Rectal smooth muscle tissue (tissue), 1 donor: ENCODE data around the gene TBX2.
"Not testable (repeated sequence)": the region's sequence is repeated elsewhere in the genome, so short reads cannot be mapped to it uniquely, and the experiment has no call there.

Experiments used
- H3K27ac ChIP-seq: one replicate; pipeline ENCODE4 v1.7.0; 2013; ENCODE audit warnings: low read depth, low read length, inconsistent platforms
- H3K27me3 ChIP-seq: one replicate; pipeline ENCODE4 v1.7.0; 2013; ENCODE audit warnings: low read length; ENCODE audit not compliant: control insufficient read depth, insufficient read depth
- H3K36me3 ChIP-seq: one replicate; pipeline ENCODE4 v1.7.0; 2013; ENCODE audit warnings: low read length; ENCODE audit not compliant: control insufficient read depth, insufficient read depth
- H3K4me1 ChIP-seq: one replicate; pipeline ENCODE4 v1.7.0; 2013; ENCODE audit warnings: low read length; ENCODE audit not compliant: control insufficient read depth, insufficient read depth
- H3K4me3 ChIP-seq: one replicate; pipeline ENCODE4 v1.7.0; 2013; ENCODE audit warnings: low read length
- H3K9ac ChIP-seq: one replicate; pipeline ENCODE4 v1.7.0; 2013; ENCODE audit warnings: low read length

TBX2 gene

GRCh38 chr17:61427567-61427966 lies 27.9 kb downstream of the TBX2 start:
- no peak overlapping the region for H3K9ac ChIP-seq

GRCh38 chr17:61429274-61429673 lies 29.6 kb downstream of the TBX2 start:
- Histone ChIP-seq H3K27me3 (peaks cover 6% of the 10 kb centered on the region), H3K4me3 (no peak overlapping the region), H3K4me1 (no peaks in the 10 kb centered on the region), H3K9ac (no peak overlapping the region), H3K27ac (no peak overlapping the region), H3K36me3 (no peaks in the 10 kb centered on the region)

More at GRCh38 chr17:61427567-61427966, 27.9 kb downstream of the TBX2 start:
- Histone ChIP-seq H3K27ac (no peak overlapping the region), H3K4me3 (no peak overlapping the region), H3K27me3 (peaks cover 8% of the 10 kb centered on the region), H3K4me1 (no peaks in the 10 kb centered on the region), H3K36me3 (no peaks in the 10 kb centered on the region)

DNA sequence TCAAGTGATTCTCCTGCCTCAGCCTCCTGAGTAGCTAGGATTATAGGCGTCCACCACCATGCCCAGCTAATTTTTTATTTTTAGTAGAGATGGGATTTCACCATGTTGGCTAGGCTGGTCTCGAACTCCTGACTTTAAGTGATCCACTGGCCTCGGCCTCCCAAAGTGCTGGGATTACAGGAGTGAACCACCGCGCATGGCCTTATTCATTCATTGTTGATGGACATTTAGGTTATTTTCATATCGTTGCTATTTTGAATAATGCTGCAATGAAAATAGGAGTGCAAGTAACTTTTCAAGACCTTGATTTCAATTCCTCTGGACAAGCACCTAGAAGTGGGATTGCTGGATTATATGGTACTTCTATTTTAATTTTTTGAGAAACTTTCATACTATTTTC lies 30.2 kb downstream of the TBX2 start:
- not testable (repeated sequence) for H3K27me3 ChIP-seq, H3K9ac ChIP-seq, H3K36me3 ChIP-seq, H3K27ac ChIP-seq, H3K4me1 ChIP-seq, H3K4me3 ChIP-seq

DNA sequence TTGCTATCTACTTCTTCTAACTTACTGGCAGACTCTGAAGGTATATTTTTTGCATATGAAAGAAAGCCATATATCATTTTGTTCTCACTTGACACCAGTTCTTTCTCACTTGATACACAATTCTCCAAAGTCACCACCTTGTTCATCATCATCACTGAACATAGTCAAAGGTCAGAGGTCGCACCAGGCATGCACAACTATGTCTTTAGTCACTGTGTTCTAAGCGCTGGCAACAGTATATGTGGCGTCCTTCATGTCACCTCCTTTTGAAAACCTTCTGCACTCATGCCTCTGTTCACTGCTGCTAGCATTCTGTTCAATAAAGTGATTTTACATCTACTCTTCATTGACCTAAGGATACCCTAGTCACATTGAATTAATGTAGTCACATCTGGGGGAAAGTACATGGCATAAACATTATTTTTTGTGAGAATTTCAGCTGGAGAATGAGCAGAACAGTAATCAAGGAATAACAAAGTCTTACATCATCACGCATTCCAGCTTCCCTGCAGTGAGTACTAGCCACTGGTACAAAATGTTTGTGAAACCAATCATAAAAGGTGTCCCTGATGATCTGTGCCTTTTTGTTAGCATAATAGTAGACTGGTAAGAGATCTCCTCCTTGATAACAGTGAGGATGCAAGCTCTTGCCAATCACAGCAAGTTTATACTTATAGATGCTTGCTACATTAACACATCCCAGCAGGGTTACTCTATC lies 32.1 kb downstream of the TBX2 start:
- Histone ChIP-seq H3K4me3 (no peak overlapping the region), H3K27ac (no peak overlapping the region), H3K36me3 (no peaks in the 10 kb centered on the region), H3K27me3 (no peaks in the 10 kb centered on the region), H3K9ac (no peak overlapping the region), H3K4me1 (no peaks in the 10 kb centered on the region)

- Histone ChIP-seq H3K36me3 (no peaks in the 10 kb centered on the region), H3K27ac (no peak overlapping the region), H3K4me3 (no peak overlapping the region), H3K4me1 (no peaks in the 10 kb centered on the region), H3K27me3 (no peaks in the 10 kb centered on the region), H3K9ac (no peak overlapping the region)
Measured at GRCh38 chr17:61436273-61436672, 36.6 kb downstream of the TBX2 start.

- H3K27me3 ChIP-seq, result no peaks in the 10 kb centered on the region
- no peak overlapping the region for H3K9ac ChIP-seq
- H3K36me3 ChIP-seq, result no peaks in the 10 kb centered on the region
- H3K4me3 ChIP-seq, result no peak overlapping the region
- H3K4me1 ChIP-seq, result no peaks in the 10 kb centered on the region
- H3K27ac ChIP-seq, result no peak overlapping the region
Measured at GRCh38 chr17:61436995-61437704, 37.5 kb downstream of the TBX2 start.

GRCh38 chr17:61440697-61441096 lies 41.1 kb downstream of the TBX2 start:
- Histone ChIP-seq H3K4me1 (no peaks in the 10 kb centered on the region), H3K27me3 (peaks cover 8% of the 10 kb centered on the region), H3K9ac (no peak overlapping the region)

DNA sequence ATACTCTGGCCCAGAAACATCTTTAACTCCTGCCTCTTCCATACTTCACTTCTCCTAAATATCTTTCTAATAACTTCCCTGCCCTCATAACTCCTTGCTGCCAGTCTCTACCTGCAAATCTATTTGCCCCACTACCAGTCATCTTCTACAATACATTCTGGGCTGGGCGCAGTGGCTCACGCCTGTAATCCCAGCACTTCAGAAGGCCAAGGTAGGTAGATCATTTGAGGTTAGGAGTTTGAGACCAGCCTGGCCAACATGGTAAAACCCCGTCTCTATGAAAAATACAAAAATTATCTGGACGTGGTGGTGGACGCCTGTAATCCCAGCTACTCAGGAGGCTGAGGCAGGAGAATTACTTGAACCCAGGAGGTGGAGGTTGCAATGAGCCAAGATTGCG lies 41.9 kb downstream of the TBX2 start:
- not testable (repeated sequence) for H3K27me3 ChIP-seq, H3K27ac ChIP-seq, H3K4me1 ChIP-seq, H3K4me3 ChIP-seq, H3K36me3 ChIP-seq, H3K9ac ChIP-seq

More at GRCh38 chr17:61440697-61441096, 41.1 kb downstream of the TBX2 start:
- Histone ChIP-seq H3K36me3 (no peaks in the 10 kb centered on the region), H3K4me3 (no peak overlapping the region), H3K27ac (no peak overlapping the region)

GRCh38 chr17:61442136-61442775 lies 42.6 kb downstream of the TBX2 start:
- peaks cover 11% of the 10 kb centered on the region for H3K27me3 ChIP-seq
- H3K36me3 ChIP-seq, result no peaks in the 10 kb centered on the region
- H3K4me1 ChIP-seq, result no peaks in the 10 kb centered on the region
- no peak overlapping the region for H3K27ac ChIP-seq
- no peak overlapping the region for H3K4me3 ChIP-seq
- no peak overlapping the region for H3K9ac ChIP-seq

DNA sequence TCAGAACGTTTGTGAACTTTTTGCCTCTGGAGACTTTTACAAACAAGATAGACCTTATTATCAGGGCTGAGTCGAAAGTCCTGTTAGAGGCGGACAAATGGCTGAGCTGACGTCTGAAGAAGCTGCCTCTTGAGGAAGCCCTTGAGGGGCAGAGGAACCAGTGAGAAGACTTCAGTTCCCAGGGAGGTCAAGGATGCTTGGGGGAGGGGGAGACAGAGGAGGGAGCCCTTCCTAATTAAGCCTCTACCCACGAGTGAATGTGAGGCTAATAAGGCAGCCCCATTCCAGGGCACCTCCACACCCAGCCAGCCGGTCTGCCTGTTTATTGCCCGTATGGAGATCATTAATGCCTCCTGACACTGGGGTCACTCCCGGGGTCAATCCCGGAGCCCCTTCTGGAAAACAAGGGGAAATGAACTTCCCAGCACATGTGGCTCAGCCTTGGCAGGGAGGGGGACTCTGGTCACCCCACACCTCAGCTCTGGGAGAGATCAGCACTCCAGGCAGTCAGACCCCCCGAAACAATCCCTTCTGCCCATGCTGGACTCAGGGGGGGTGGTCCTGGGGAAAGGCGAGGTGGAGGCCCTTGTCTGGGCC lies 43.3 kb downstream of the TBX2 start:
- Histone ChIP-seq H3K9ac (no peak overlapping the region), H3K4me1 (no peaks in the 10 kb centered on the region), H3K36me3 (no peaks in the 10 kb centered on the region), H3K4me3 (no peak overlapping the region), H3K27me3 (peaks cover 15% of the 10 kb centered on the region), H3K27ac (no peak overlapping the region)

- Histone ChIP-seq H3K4me1 (no peaks in the 10 kb centered on the region), H3K27ac (no peak overlapping the region), H3K36me3 (no peaks in the 10 kb centered on the region), H3K9ac (no peak overlapping the region), H3K27me3 (peaks cover 15% of the 10 kb centered on the region), H3K4me3 (no peak overlapping the region)
Measured at GRCh38 chr17:61443475-61443882, 43.8 kb downstream of the TBX2 start.

DNA sequence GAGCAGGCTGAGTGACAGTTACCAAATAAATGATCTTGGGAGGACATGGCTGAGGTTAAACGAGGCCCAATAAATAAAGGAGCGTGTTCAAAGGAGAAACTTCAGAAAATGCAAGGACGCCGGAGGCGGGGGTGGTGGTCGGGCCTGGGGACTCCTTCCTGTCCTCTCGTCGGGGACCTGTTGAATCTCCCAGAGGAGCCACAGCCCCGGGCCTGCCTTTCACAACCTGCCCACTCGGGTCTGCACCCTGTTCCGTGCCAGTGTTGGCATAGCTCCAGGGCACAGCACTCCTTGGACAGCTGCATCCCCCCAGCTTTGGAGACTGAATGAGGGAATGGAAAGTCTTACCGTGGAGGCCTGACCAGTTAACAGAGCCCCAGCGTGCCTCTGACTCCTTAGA lies 44.4 kb downstream of the TBX2 start:
- H3K27me3 ChIP-seq, result peaks cover 15% of the 10 kb centered on the region
- no peaks in the 10 kb centered on the region for H3K4me1 ChIP-seq
- no peak overlapping the region for H3K4me3 ChIP-seq
- no peaks in the 10 kb centered on the region for H3K36me3 ChIP-seq
- H3K9ac ChIP-seq, result no peak overlapping the region
- no peak overlapping the region for H3K27ac ChIP-seq
